Inferior parietal cortex (tissue), 1 donor: Measurements from ENCODE around the gene AREL1.

Experiments used
- DNase-seq: peaks from one replicate; pipeline ENCODE4 v3.0.0-alpha.2; 2016; ENCODE audit errors: extremely low spot score

AREL1 gene

DNA sequence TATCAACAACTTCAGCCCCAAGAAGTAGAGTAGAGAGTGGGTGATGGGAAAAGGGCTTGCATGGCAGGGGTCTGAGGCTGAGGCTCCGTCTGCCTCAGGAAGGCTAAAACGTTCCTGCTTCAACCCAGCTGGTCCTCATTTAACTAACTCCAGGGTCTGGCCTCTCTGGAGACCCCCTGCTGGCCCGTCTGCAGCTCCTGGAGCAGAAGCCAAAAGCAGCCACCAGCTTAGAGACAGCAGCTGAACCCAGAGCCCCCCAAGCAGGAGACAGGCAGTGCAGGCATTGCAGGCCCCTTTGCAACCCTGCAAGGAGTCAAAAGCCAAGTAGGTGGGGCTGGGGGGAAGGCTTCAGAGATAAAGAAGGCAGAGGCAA lies 75.7 kb downstream of the AREL1 start:
- no peak for DNase-seq

DNA sequence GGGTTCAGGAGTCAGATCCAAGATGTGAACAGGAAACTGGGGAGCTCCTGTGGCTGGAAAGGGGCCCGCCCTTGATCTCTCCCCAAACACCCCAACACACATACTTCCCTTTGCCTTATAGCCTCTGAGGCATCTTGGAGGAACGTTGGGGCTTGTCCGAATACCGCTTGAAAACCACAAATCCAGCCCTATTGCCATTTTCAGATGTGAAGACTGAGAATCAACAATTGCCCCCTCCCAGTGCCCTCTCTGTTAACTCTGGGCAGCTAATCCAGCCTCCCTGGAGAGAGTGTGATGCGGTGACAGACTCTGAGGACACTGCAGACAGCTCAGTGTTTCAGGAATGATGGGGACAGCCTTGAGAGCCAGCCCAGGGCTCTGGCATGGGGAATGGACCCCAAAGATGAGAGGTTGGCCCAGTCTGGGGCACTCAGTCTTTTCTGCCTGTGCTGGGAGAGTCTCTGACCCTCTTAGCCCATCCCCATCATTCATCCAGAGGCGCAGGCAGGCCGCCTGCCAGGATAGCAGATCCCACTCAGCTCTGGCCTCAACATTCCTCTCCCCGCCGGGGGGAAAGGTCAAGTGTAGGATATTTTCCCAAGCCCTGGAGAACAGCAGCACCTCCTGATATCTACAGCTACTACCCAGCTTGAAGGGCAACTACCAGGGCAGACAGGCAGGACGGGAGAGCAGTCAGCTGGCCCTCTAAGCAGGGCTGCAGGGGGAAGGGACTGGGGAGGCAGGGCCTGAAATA lies 76.3 kb downstream of the AREL1 start:
- DNase-seq = no peak

DNA sequence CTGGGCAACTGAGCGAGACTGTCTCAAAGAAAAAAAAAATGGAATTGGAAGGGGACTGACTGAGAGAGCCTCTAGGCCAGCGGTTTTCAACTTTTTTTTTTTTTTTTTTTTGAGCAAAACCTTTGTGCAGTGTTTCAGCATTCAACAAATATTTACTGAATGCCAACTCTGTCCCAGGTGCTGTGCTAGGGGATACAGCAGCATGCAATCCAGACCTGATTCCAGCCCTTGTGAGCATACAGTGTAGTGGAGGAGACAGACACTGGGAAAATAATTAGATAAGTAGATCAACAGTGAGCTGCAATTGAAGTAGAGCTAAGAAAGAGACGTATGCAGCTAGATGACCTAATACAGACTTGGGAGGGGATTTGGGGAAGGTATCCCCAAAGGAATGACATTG lies 77.0 kb downstream of the AREL1 start:
- DNase-seq = no peak

DNA sequence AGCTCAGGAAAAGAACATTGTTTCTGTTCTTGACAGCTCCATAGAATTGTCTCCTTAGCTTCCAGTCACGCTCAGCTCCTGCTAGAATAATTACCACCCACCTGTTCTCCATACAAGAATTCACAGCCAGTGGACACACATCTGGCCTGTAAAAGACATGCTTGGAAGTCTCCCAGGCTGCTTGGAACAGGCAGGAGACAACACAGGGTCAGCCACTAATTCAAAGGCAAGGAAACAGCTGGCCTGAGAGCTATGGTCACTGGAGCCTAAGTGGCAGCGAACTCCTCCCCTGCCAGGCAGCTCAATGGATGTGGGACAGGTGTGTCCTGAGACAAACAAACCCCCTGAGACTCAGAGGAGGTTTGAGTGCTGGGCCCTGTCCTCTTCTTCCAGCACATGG lies 77.9 kb downstream of the AREL1 start:
- no peak for DNase-seq

DNA sequence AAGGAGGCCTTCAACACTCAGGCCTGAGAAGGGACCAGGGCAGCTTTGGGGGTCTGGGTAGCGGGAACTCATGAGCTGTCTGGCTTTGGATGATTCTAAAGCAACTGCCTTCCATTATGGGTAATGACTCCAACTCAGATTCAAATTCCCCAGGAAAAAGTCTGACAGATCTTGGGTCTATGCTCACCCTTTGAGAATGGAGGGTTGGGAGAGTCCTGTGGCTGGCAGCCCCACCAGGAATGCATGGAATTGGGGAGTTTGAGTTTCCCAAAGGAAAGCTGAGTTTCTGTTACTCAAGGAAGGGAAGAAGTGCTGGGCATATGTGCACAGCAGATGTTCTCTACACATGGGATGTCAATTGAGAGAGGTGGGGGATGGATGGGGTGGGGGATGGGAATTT lies 78.4 kb downstream of the AREL1 start:
- no peak for DNase-seq

DNA sequence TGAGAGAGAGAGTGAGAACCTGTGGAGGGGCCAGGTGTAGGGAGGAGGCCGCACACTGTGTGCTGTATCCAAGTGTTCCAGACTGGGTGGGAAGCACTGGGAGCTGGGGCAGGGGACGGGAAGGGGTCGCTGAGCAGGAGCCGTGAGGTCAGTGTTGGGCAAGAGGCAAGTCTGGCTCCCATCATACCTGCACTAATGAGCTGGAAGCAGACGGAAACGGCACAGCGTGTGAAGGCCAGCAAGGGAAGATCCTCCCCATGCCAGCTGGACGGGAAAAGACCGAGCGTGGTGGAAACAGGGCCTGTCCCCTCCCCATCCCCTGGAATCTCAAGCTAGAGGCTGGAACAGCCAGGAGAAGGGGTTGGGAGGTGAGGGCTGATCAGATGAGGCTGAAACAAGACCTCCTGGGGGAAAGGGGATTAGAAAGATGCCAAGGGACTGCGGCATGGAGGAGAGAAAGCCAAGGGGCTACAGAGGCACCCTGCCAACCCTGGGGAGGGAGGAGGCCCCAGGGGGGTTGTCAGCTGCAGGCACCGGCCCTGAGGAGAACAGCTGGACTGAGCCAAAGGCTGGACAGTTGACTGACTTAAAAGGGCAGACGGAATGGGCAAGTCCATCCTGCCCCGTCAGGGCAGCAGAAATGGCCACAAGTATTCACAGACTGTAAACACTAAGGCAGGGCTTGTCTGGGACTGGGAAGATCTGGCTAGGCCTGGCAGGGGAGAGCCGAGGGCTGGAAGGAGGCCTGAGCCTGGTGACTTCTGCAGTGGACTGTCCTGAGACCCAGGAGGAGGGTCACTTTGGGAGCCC lies 81.8 kb downstream of the AREL1 start:
- no peak for DNase-seq

DNA sequence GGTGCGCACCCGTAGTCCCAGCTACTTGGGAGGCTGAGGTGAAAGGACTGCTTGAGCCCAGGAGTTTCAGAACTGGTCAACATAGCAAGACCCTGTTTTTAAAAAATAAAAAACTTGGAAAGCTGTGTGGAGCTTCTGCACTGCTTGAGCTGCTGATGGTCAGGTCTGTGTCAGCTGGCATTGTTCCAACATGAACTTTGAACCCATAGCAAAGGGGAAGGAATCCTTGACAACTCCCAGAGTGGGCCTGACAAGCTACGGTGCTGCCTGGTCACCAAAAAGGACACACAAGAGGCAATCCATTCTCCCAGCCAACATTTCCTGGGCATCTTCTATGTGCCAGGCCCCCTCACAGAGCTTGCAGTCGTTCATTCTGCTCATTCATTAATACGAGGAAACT lies 84.5 kb downstream of the AREL1 start:
- DNase-seq = no peak

DNA sequence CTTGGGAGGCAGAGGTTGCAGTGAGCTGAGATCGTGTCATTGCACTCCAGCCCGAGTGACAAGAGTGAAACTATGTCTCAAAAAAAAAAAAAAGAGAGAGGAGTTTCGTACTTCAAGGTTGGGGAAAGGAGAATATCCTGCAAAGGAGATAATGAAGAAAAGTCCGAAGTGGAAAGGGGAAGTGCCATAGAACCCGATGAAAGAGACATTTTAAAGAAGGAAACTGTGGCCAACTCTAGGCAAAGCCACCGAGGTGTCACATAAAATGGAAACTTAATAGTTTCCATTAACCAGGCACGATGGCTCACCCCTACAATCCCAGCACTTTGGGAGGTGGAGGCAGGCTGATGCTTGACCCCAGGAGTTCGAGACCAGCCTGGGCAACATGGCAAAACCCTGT lies 85.8 kb downstream of the AREL1 start:
- no peak for DNase-seq

DNA sequence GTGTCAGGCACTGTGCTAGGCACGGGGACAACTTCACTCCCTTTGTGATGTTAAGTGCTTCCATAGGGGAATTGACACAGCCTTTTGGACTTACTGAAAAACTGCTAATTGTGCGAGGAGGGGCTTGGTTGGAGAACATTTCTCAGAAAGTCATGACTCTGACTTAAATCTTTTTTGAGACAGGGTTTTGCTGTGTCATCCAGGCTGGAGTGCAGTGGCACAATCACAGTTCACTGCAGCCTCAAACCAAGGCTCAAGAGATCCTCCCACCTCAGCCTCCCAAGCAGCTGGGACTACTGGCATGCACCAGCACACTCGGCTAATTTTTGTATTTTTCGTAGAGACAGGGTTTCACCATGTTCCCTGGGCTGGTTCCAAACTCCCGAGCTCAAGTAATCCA lies 90.6 kb downstream of the AREL1 start:
- DNase-seq = no peak

DNA sequence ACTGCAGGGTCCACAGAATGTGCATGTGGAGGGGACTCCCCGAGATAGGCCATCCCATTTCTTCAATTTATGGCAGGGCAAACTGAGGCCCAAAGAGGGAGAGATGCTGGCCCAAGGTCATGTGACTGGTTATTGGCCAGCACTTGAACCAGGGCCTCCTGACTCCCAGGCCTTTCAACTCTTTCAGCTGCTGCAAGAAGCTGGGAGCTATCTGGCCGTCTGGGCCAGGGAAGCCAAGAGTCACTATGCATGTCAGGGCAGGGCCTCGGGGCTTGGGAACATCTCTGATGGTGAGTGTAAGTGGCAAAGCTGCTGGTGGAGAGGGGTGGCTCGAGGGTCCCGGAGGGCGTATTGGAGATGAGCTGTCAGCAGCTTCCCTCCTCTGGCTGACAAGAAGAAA lies 91.3 kb downstream of the AREL1 start:
- no peak for DNase-seq

DNA sequence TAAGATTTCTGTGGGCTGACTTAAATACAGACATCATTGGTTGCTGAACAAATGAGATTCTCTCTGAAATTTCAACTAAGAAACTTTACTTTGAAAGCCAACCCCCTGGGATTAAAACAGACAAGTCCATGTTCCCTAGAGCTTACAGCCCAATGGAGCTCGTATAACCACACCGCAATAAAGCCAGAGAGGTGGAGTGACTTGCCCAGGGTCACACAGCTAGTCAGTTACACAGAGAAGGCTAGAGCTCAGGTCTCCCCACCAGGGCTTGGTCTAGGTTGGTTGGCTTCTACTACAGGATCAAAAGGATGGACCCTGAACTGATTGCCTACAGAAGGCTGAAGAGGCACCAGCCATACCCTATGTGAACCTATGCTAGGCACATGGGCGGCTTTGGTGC lies 92.0 kb downstream of the AREL1 start:
- no peak for DNase-seq

DNA sequence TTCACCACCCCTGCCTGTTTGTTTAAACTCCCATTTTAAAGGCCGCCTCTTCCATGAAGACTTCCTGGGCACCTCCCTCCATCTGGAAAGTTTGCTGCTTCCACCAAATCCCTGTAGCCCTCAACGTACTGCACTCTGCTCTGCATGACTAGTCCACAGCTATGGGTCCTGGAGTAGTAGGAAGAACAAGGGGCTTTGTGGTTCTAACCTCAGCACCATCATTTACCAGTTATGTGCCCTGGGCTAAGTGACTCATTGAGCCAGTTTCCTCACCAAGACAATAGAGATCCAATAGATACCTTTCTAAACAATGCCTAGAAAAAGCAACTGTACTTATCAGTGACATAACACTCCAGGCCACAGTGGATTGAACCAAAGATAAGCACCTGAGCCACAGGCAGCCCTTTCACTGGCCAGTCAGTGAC lies 92.4 kb downstream of the AREL1 start:
- DNase-seq = no peak

DNA sequence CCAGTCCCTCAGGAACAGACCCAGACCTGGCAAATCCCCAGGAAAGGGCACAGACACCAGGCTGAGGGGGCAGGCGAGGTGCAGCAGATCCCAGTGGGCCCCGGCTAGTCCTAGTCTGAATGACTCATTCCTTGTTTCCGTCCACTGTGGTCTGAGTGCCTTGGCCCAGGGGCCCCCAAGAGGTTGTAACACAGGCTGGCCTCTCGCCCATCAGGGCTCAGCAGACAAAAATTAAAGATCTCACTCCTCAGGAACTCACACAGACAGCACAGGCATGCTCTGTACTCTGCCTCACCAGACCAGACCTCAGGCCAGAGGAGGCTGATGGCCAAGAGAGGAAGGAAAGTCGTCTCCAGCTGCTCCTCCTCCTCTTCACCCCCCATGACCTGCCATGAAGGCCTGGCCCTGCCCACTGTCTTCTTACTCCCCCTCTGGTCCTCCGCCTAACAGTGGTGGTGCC lies 93.2 kb downstream of the AREL1 start:
- no peak for DNase-seq

DNA sequence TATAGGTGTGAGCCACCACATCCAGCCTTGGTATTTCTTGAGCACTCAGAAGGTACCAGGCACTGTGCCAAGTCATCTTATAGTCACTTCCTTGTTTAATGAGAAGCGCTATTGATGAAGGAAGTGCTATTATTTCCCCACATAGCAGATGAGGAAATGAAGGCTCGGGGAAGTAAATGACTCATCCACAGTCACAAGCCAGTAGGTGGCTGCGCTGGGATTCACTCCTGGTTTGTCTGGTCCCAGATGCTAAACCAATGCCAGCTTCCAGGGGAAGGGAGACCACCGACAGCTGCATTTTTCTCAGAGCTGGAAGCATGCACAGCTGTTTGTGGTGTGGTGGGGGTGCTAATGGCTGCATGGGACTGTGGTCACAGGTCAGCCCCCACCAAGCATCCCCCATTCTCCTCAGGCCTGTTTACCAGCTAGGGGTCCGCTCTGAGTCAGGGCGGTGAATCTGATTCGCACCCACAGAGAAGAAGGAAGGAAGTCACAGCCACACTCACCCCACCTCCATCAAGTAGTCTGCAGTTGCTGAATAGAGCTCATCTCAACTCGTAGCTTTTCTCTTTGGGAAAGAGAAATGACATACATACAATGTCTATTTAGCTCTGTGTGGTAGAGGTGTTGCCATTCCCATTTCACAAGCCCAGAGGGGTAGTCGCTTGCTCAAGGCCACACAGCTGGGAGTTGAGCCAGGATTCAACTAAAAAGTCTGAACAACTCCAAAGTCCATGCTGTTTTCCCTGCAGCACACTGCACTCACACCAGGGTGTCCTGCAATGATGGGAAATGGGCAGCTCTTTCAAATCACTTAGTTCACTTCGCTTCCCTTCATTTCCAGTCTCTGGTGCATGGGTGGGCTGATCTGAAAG lies 94.6 kb downstream of the AREL1 start:
- DNase-seq = no peak

DNA sequence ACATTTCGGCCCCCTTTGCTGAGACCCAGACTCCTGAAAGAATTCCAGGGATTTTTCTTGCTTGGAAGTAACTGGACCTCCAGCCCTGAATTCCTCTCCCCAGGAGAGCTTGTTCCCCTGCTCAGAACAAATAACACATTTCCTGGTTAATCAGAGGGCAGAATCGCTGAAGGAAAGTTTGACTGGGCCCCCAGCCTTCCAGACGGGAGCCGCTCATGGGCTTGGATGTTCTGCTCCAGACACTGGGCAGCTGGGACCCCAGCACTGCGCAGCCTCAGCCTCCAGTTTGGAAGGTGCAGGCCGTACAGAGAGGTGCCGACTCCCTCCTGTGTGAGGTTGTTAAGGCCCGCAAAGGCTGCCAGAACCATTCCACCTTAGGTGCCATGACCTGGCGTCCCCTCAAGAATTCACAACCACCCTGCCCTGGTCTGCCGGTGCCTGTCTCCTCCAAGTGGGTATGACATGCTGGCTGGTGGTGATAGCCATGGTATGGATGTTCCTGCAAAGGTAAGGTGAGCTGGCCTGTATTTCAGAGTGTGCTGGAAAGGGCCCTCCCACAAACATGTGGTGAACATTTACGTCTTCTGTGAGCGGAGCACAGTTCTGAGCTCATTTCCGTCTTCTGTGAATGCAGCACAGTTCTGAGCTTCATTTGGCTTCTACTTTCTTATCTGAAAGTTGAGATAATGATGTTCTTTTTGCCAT lies 95.7 kb downstream of the AREL1 start:
- no peak for DNase-seq

DNA sequence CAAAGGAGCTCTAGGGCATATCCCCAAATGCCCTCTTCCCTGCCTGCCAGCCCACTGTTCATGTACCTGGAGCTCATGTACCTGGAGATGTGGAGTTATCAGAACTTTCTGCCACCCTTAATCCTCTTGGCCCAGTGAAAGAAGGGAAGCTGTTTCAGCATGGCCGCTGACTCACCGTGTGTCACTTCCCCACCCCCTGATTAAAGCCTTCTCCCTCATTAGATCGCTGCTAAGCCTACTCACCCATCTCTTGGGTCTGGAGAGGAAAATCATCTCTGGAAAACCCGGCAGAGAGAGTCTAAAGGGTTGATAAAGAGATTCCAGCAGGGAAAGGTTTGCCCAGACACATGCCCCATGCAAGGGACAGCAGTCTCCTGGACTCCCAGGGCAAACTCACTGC lies 96.4 kb downstream of the AREL1 start:
- no peak for DNase-seq

DNA sequence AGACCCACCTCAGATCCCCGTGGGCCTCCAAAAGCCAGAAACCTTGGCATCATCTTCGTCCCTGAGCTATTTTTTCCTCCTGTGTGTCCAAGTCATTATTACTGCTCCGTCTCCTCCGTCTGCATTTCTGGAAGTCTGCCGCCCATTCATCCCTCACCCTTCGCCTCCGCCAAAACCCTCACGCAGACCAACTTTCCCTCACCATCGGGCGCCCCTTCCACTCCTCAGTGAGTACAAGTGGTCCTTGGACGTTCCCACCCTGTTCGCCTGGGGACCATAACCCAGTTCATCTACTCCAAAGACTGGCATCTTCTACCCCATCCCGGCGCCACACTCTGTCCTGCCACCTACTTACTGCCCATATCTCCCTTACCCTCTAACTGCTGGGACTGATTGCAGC lies 97.1 kb downstream of the AREL1 start:
- no peak for DNase-seq

DNA sequence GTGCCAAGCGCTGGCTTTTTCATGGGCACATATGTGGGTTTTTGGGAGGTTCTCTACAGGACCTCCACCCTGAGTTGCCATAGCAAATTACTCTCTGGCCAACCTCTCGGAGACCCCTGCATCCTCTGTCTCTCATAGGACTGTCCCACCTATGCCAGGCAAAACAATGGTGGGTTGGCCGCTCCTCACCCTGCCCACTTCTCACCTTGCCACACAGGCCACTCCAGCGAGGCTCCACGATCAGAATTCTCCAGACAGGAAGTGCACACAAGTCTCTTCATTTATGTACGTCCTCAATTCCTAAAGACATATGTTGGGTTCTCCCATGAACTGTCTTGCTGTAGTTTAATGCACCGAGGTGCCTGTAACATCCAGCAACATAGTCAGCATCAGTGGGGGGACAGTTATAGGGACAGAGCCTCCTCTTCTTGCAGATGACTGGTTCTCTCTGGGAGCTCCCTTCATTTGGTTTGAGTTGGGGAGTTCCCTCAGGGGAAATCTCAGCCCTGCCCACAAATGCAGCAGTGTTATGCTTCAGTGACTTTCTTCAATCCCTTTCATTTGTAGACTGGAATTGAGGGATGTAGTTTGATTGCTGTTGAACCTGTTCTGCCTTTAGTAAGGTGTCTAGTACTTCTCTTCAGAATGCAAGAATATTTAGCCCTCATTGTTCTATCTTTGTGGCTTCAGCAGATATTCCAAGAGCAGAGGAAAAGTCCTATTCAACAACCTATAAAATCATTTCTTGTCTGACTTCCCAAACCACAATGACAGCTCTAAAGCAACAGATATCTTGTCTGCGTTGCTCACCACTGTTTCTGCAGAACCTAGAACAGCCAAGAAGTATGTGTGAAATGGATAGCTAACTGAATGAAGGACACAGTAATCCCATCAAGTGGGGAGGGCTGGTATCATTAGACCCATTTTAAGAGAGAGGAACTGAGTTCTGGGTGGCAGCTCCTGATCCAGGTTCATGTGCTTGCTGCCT lies 98.1 kb downstream of the AREL1 start:
- DNase-seq = no peak

DNA sequence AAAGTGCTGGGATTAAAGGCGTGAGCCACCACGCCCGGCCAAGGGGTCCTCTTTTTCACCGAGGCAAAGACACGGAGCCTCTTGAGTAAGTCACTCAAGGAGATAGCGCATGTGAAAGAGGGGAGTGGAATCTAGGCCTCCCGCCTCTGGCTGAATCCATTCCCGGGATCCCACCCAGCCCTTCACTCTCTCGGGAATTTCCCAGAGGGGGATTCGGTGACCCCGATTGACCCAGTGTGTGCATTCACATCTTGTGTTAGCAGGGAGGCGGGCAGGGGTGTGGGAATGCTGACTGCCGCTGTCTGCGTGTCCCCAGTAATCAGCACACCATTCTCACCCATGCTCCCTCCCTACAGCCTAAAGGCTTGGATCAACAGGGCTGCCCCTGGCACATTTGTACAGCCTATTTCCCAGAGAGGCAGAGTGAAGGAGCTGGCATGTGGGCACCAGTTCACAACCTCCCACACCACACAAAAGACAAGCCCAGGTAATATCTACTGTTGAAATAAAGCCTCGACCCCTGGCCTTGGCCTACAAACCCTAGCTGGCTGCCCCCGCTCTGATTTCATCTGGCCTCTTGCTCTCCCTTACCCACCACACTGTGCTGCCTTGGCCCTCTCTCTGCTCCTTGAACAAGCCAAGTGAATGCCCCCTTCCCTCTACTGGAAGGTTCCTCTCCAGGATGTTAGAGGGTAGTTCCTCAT lies 99.5 kb downstream of the AREL1 start:
- DNase-seq = no peak
